DND-41 (cell line): ENCODE measurements around the gene FAM229A.

ENCODE experiments used
- ATAC-seq: fragments of 200-7000 bp; cut with Tn5 transposase; 3 replicates; pipeline ENCODE4 v1.9.1; 2021; ENCODE audit warnings: low read depth; ENCODE audit not compliant: insufficient read depth
- DNase-seq: peaks from one replicate; pipeline ENCODE4 v3.0.0-alpha.2; 2020
- H2AFZ ChIP-seq: 2 replicates; pipeline ENCODE4 v1.6.0; 2012; ENCODE audit warnings: low read depth, low read length
- H3K27ac ChIP-seq: 2 replicates; pipeline ENCODE4 v1.5.1; 2012; ENCODE audit warnings: low read length, inconsistent platforms
- H3K27me3 ChIP-seq: fragments of 200-600 bp; sonication (generic); 2 replicates; pipeline ENCODE4 v1.6.0; 2012; ENCODE audit warnings: low read length, mild to moderate bottlenecking, inconsistent platforms; ENCODE audit not compliant: insufficient read depth, poor library complexity
- H3K36me3 ChIP-seq: 2 replicates; pipeline ENCODE4 v1.5.1; 2012; ENCODE audit warnings: low read length, inconsistent platforms; ENCODE audit not compliant: insufficient read depth
- H3K4me1 ChIP-seq: 2 replicates; pipeline ENCODE4 v1.5.1; 2012; ENCODE audit warnings: mild to moderate bottlenecking, low read length; ENCODE audit not compliant: insufficient read depth
- H3K4me2 ChIP-seq: 2 replicates; pipeline ENCODE4 v1.6.0; 2012; ENCODE audit warnings: mild to moderate bottlenecking, moderate library complexity, low read length, inconsistent platforms; ENCODE audit not compliant: insufficient read depth
- H3K4me3 ChIP-seq, 2 experiments: fragments of 200-600 bp in 1 of 2; shearing (Covaris generic) in 1 of 2; 2 replicates each; pipeline ENCODE4 v1.5.1; 2012 to 2016; ENCODE audit warnings: inconsistent platforms in 2 of 2, low read length in 2 of 2, mild to moderate bottlenecking in 2 of 2, low read depth in 1 of 2, moderate library complexity in 1 of 2
- H3K79me2 ChIP-seq: 2 replicates; pipeline ENCODE4 v1.6.0; 2012; ENCODE audit warnings: low read length, inconsistent platforms; ENCODE audit not compliant: insufficient read depth
- H3K9ac ChIP-seq: 2 replicates; pipeline ENCODE4 v1.6.0; 2012; ENCODE audit warnings: low read depth, mild to moderate bottlenecking, inconsistent platforms, low read length, moderate library complexity
- H3K9me3 ChIP-seq: 2 replicates; pipeline ENCODE4 v1.5.1; 2012; ENCODE audit warnings: low read length, moderate library complexity, mild to moderate bottlenecking, inconsistent platforms; ENCODE audit not compliant: insufficient read depth, severe bottlenecking
- H4K20me1 ChIP-seq: 2 replicates; pipeline ENCODE4 v1.6.0; 2012; ENCODE audit warnings: low read length; ENCODE audit not compliant: insufficient read depth
- CTCF ChIP-seq: IDR thresholded peaks from 2 replicates; pipeline ENCODE4 v1.5.1; 2012; ENCODE audit warnings: borderline replicate concordance, low read length, moderate library complexity, mild to moderate bottlenecking; ENCODE audit not compliant: poor library complexity, severe bottlenecking; ENCODE audit errors: extremely low read depth
- EZH2 ChIP-seq: IDR thresholded peaks from 3 replicates; pipeline ENCODE4 v1.6.1; 2012; ENCODE audit warnings: borderline replicate concordance, low read depth, mild to moderate bottlenecking, moderate library complexity, low read length, inconsistent platforms; ENCODE audit not compliant: severe bottlenecking

FAM229A gene

GRCh38 chr1:32339363-32339978, 22.8 kb downstream of the FAM229A start:
- peaks cover 15% of the 10 kb centered on the region for H3K79me2 ChIP-seq
- H4K20me1 ChIP-seq = peaks cover 25% of the 10 kb centered on the region
- no peak overlapping the region for H2AFZ ChIP-seq
- no peak for TF ChIP-seq CTCF
- TF ChIP-seq EZH2 = no peak
- peaks cover 6% of the 10 kb centered on the region for H3K36me3 ChIP-seq
- H3K4me2 ChIP-seq = no peak overlapping the region
- ATAC-seq (no peak), DNase-seq (no peak)
- H3K27me3 ChIP-seq = no peaks in the 10 kb centered on the region
- no peak overlapping the region for H3K9ac ChIP-seq
- H3K9me3 ChIP-seq = no peaks in the 10 kb centered on the region
- no peak overlapping the region for H3K27ac ChIP-seq
- H3K4me3 ChIP-seq = no peak overlapping the region
- peaks cover 25% of the 10 kb centered on the region for H3K4me1 ChIP-seq

- Histone ChIP-seq H4K20me1 (peaks cover 33% of the 10 kb centered on the region), H3K79me2 (peaks cover 23% of the 10 kb centered on the region), H3K9ac (no peak overlapping the region), H3K27ac (no peak overlapping the region), H3K36me3 (peaks cover 14% of the 10 kb centered on the region), H3K9me3 (no peaks in the 10 kb centered on the region), H3K4me2 (no peak overlapping the region), H3K4me3 (no peak overlapping the region), H3K27me3 (no peaks in the 10 kb centered on the region), H3K4me1 (peaks cover 32% of the 10 kb centered on the region), H2AFZ (no peak overlapping the region)
- DNase-seq (no peak), ATAC-seq (no peak)
- no peak for TF ChIP-seq CTCF
- no peak for TF ChIP-seq EZH2
Measured at GRCh38 chr1:32338637-32339145, 23.6 kb downstream of the FAM229A start.

GRCh38 chr1:32337855-32338636, 24.2 kb downstream of the FAM229A start:
- TF ChIP-seq CTCF (no peak), EZH2 (no peak)
- DNase-seq = no peak
- Histone ChIP-seq H4K20me1 (peaks cover 40% of the 10 kb centered on the region), H2AFZ (no peak overlapping the region), H3K27me3 (no peaks in the 10 kb centered on the region), H3K9ac (no peak overlapping the region), H3K4me2 (no peak overlapping the region), H3K36me3 (peaks cover 20% of the 10 kb centered on the region), H3K79me2 (peaks cover 29% of the 10 kb centered on the region), H3K4me3 (no peak overlapping the region), H3K27ac (no peak overlapping the region), H3K4me1 (peaks cover 39% of the 10 kb centered on the region), H3K9me3 (no peaks in the 10 kb centered on the region)
- no peak for ATAC-seq
